HG02623 (cell line): ENCODE measurements around the gene RASA4.
"Not testable (repeated sequence)": the region's sequence is repeated elsewhere in the genome, so short reads cannot be mapped to it uniquely, and the experiment has no call there.

Experiments
- ATAC-seq: cut with Tn5 transposase; IDR thresholded peaks from one replicate; pipeline ENCODE4 v1.9.1; 2021; ENCODE audit warnings: moderate library complexity; ENCODE audit not compliant: unreplicated experiment

RASA4 gene

GRCh38 chr7:102544372-102544771 lies 72.2 kb downstream of the RASA4 start:
- not testable (repeated sequence) for ATAC-seq

DNA sequence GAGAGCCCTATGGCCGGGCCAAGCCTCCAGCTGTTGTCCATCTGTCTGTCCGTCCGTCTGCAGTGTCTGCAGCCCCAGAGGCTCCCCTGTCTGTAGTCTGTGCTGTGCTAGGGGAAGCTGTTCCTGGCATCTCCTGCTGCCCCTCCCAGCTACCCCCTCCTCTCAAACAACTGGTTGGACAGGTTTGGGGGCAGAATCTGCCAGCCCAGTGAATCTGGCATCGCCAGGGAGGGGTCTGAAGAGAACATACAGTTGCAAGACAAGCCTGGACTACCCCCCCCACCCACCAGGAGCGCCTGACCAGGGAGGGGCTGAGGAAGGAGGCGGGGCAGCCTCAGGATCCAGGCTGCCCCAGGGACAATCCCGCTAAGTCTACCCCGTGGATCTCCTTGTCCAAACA lies 73.0 kb downstream of the RASA4 start, which contains the start of gene UPK3BL2:
Gene UPK3BL2 (minus strand): TSS at position 101 of the 400 bp plus-strand sequence. CDS start 60 bp downstream, at position 41.
- not testable (repeated sequence) for ATAC-seq

DNA sequence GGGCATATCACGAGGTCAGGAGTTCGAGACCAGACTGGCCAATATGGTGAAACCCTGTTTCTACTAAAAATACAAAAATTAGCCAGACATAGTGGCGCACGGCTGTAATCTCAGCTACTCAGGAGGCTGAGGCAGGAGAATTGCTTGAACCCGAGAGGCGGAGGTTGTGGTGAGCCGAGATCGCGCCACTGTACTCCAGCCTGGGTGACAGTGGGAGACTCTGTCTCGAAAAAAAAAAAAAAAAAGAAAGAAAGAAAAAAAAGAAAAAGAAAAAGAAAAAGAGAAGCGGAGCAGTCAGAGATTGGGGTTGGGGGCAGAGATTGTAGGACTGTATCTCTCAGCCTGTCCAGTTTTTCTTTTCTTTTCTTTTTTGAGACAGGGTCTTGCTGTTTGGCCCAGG lies 73.8 kb downstream of the RASA4 start:
- not testable (repeated sequence) for ATAC-seq

GRCh38 chr7:102542083-102542482 lies 74.5 kb downstream of the RASA4 start:
- ATAC-seq = not testable (repeated sequence)

GRCh38 chr7:102540604-102541003 lies 76.0 kb downstream of the RASA4 start:
- ATAC-seq = not testable (repeated sequence)

GRCh38 chr7:102535062-102535615 lies 81.4 kb downstream of the RASA4 start:
- not testable (repeated sequence) for ATAC-seq

- not testable (repeated sequence) for ATAC-seq
Observed at GRCh38 chr7:102532127-102532526, 84.4 kb downstream of the RASA4 start.

DNA sequence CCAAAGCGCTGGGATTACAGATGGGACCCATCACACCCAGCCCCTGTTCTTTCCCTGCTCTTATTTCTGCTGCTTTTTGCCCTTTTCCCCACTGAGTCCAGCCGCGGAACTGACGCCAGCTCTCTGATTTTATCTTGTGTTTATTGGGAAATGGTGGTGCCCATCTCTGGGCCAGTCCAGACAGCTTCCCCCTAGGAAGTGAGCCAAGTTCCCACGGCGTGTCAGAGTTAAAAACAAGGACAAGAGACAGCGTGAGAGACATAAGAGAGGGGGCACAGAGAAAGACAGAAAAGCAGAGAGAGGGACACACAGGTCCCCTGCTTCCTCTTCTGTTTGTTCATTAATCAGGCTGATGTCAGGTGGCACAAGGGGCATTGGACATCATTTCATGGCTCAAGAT lies 85.0 kb downstream of the RASA4 start:
- not testable (repeated sequence) for ATAC-seq

GRCh38 chr7:102527822-102528793 lies 88.4 kb downstream of the RASA4 start:
- ATAC-seq = not testable (repeated sequence)

- not testable (repeated sequence) for ATAC-seq
Observed at GRCh38 chr7:102527182-102527581, 89.4 kb downstream of the RASA4 start.

- not testable (repeated sequence) for ATAC-seq
Observed at GRCh38 chr7:102524803-102525202, 91.8 kb downstream of the RASA4 start.
